T-helper 17 cell (primary cell): ENCODE results near the gene NPDC1. TPM values are rescaled to one million over a fixed set of nuclear protein-coding genes. Genes with fewer than 3 reads are reported as not detected.
"Not testable (repeated sequence)": the region's sequence is repeated elsewhere in the genome, so short reads cannot be mapped to it uniquely, and the experiment has no call there.

Experiments
- ATAC-seq: fragments of 150-1000 bp; cut with Tn5 transposase; 2 replicates; pipeline ENCODE4 v1.10.0; 2021; ENCODE audit warnings: mild to moderate bottlenecking, moderate library complexity
- DNase-seq, 3 donors: peaks; one replicate each; pipeline versions ENCODE4 v3.0.0 to v3.0.0-alpha.2; 2020 to 2021
- H3K9me3 ChIP-seq: one replicate; pipeline ENCODE4 v1.7.0; 2013; ENCODE audit warnings: low read length, mild to moderate bottlenecking; ENCODE audit not compliant: control insufficient read depth, poor library complexity, severe bottlenecking
- H3K27ac Mint-ChIP-seq: one replicate; pipeline ENCODE4 v1.8.0; 2022; ENCODE audit warnings: mild to moderate bottlenecking, moderate library complexity, mixed read lengths
- H3K27me3 Mint-ChIP-seq: one replicate; pipeline ENCODE4 v1.8.0; 2022; ENCODE audit warnings: mixed read lengths
- H3K36me3 Mint-ChIP-seq: one replicate; pipeline ENCODE4 v1.8.0; 2022; ENCODE audit warnings: low read depth, mixed read lengths
- H3K4me1 Mint-ChIP-seq: one replicate; pipeline ENCODE4 v1.8.0; 2022; ENCODE audit warnings: mild to moderate bottlenecking, mixed read lengths
- H3K4me3 Mint-ChIP-seq: one replicate; pipeline ENCODE4 v1.8.0; 2022; ENCODE audit warnings: mild to moderate bottlenecking, moderate library complexity, mixed read lengths
- total RNA-seq, 4 donors: library from RNA in 2 of 4; stranded (reverse) in 2 of 4; gene quantifications; one replicate each; pipeline ENCODE4 v1.2.3 and lab custom pipeline; 2022 to 2026

Gene NPDC1
- total RNA-seq, 2 donors from 2014 or later = 139 to 202 TPM

GRCh38 chr9:137008312-137008711 lies 37.7 kb downstream of the NPDC1 start:
- H3K4me1 Mint-ChIP-seq = peaks cover 4% of the 10 kb centered on the region
- ATAC-seq (no peak), DNase-seq (no peak)
- H3K27ac Mint-ChIP-seq = no peak overlapping the region
- H3K9me3 ChIP-seq = no peaks in the 10 kb centered on the region
- H3K36me3 Mint-ChIP-seq = peaks cover 3% of the 10 kb centered on the region
- H3K4me3 Mint-ChIP-seq = no peak overlapping the region
- no peaks in the 10 kb centered on the region for H3K27me3 Mint-ChIP-seq

GRCh38 chr9:137007816-137008270 lies 38.1 kb downstream of the NPDC1 start:
- no peak for ATAC-seq
- H3K4me3 Mint-ChIP-seq = no peak overlapping the region
- H3K9me3 ChIP-seq = no peaks in the 10 kb centered on the region
- peaks cover 3% of the 10 kb centered on the region for H3K36me3 Mint-ChIP-seq
- no peak overlapping the region for H3K27ac Mint-ChIP-seq
- no peaks in the 10 kb centered on the region for H3K27me3 Mint-ChIP-seq
- peaks cover 4% of the 10 kb centered on the region for H3K4me1 Mint-ChIP-seq
- no peak for DNase-seq

GRCh38 chr9:137007108-137007815 lies 38.7 kb downstream of the NPDC1 start:
- H3K4me3 Mint-ChIP-seq = no peak overlapping the region
- H3K4me1 Mint-ChIP-seq = peaks cover 4% of the 10 kb centered on the region
- peaks cover 3% of the 10 kb centered on the region for H3K36me3 Mint-ChIP-seq
- DNase-seq = no peak
- no peak for ATAC-seq
- no peaks in the 10 kb centered on the region for H3K9me3 ChIP-seq
- H3K27me3 Mint-ChIP-seq = no peaks in the 10 kb centered on the region
- H3K27ac Mint-ChIP-seq = no peak overlapping the region

- peaks cover 1% of the 10 kb centered on the region for H3K36me3 Mint-ChIP-seq
- H3K4me1 Mint-ChIP-seq = peaks cover 4% of the 10 kb centered on the region
- no peak for ATAC-seq
- no peak for DNase-seq
- no peaks in the 10 kb centered on the region for H3K9me3 ChIP-seq
- H3K27me3 Mint-ChIP-seq = no peaks in the 10 kb centered on the region
- no peak overlapping the region for H3K4me3 Mint-ChIP-seq
- no peak overlapping the region for H3K27ac Mint-ChIP-seq
These were observed 39.6 kb downstream of the NPDC1 start for GRCh38 chr9:137006116-137007003.

GRCh38 chr9:137004285-137004684 lies 41.7 kb downstream of the NPDC1 start:
- ATAC-seq, H3K36me3 Mint-ChIP-seq, H3K4me3 Mint-ChIP-seq, H3K27me3 Mint-ChIP-seq, H3K9me3 ChIP-seq, DNase-seq, H3K27ac Mint-ChIP-seq, H3K4me1 Mint-ChIP-seq: not testable (repeated sequence)

GRCh38 chr9:137002646-137003041 lies 43.3 kb downstream of the NPDC1 start:
- ATAC-seq = no peak
- peaks cover 18% of the 10 kb centered on the region for H3K4me1 Mint-ChIP-seq
- no peaks in the 10 kb centered on the region for H3K27me3 Mint-ChIP-seq
- no peaks in the 10 kb centered on the region for H3K36me3 Mint-ChIP-seq
- no peak overlapping the region for H3K4me3 Mint-ChIP-seq
- DNase-seq = no peak
- H3K9me3 ChIP-seq = no peaks in the 10 kb centered on the region
- H3K27ac Mint-ChIP-seq = no peak overlapping the region

- H3K27ac Mint-ChIP-seq = no peak overlapping the region
- H3K9me3 ChIP-seq = no peaks in the 10 kb centered on the region
- DNase-seq (no peak), ATAC-seq (no peak)
- no peaks in the 10 kb centered on the region for H3K36me3 Mint-ChIP-seq
- H3K4me3 Mint-ChIP-seq = no peak overlapping the region
- peaks cover 20% of the 10 kb centered on the region for H3K4me1 Mint-ChIP-seq
- no peaks in the 10 kb centered on the region for H3K27me3 Mint-ChIP-seq
These were observed 43.9 kb downstream of the NPDC1 start for GRCh38 chr9:137001857-137002645.

GRCh38 chr9:137000177-137000930 lies 45.6 kb downstream of the NPDC1 start:
- no peak for DNase-seq
- Mint-ChIP-seq H3K36me3 (no peaks in the 10 kb centered on the region), H3K4me3 (peak overlapping the region; percentile 69), H3K27me3 (no peaks in the 10 kb centered on the region), H3K27ac (peak overlapping the region; percentile 61), H3K4me1 (peaks cover 25% of the 10 kb centered on the region)
- peak; percentile 54 for ATAC-seq
- H3K9me3 ChIP-seq = no peaks in the 10 kb centered on the region

GRCh38 chr9:136997830-136998234 lies 48.1 kb downstream of the NPDC1 start:
- H3K9me3 ChIP-seq = no peaks in the 10 kb centered on the region
- Mint-ChIP-seq H3K36me3 (no peaks in the 10 kb centered on the region), H3K27me3 (no peaks in the 10 kb centered on the region), H3K4me3 (peak overlapping the region; percentile 85), H3K4me1 (peaks cover 24% of the 10 kb centered on the region), H3K27ac (peak overlapping the region; percentile 95)
- DNase-seq = no peak
- ATAC-seq = peak; percentile 24

GRCh38 chr9:136997371-136997770 lies 48.6 kb downstream of the NPDC1 start:
- H3K27me3 Mint-ChIP-seq = no peaks in the 10 kb centered on the region
- no peaks in the 10 kb centered on the region for H3K36me3 Mint-ChIP-seq
- H3K9me3 ChIP-seq = no peaks in the 10 kb centered on the region
- DNase-seq = no peak
- peaks cover 24% of the 10 kb centered on the region for H3K4me1 Mint-ChIP-seq
- ATAC-seq = no peak
- H3K27ac Mint-ChIP-seq = peak overlapping the region; percentile 95
- H3K4me3 Mint-ChIP-seq = peak overlapping the region; percentile 85

- H3K36me3 Mint-ChIP-seq = no peaks in the 10 kb centered on the region
- H3K4me3 Mint-ChIP-seq = peak within 1 kb of the TSS; percentile 85
- peak within 1 kb of the TSS; percentile 95 for H3K27ac Mint-ChIP-seq
- ATAC-seq = peak; percentile 8
- no peaks in the 10 kb centered on the region for H3K9me3 ChIP-seq
- DNase-seq = peak in 2 of 3 donors; percentile 33 to 37
- H3K27me3 Mint-ChIP-seq = no peaks in the 10 kb centered on the region
- H3K4me1 Mint-ChIP-seq = peaks cover 25% of the 10 kb centered on the region
These were observed 49.4 kb downstream of the NPDC1 start, which contains the start of gene CLIC3 for GRCh38 chr9:136996361-136997292. Gene CLIC3 (minus strand): TSS chr9:136996568. CDS start chr9:136996543, 25 bp downstream.
